Hindlimb muscle (tissue), 1 donor: ENCODE measurements around the gene OR2J2. TPM values are rescaled to one million over a fixed set of nuclear protein-coding genes. Genes with fewer than 3 reads are reported as not detected.
"Not testable (repeated sequence)": the region's sequence is repeated elsewhere in the genome, so short reads cannot be mapped to it uniquely, and the experiment has no call there.

Experiments used
- DNase-seq: peaks from one replicate; pipeline ENCODE4 v3.0.0-alpha.2; 2013
- polyA plus RNA-seq: library from polyadenylated mRNA; unstranded; fragments of 120-200 nt; gene quantifications from one replicate; pipeline ENCODE4 v1.2.1, GENCODE V29; 2013; ENCODE audit not compliant: insufficient read length

The OR2J2 gene
- polyA plus RNA-seq: not detected

DNA sequence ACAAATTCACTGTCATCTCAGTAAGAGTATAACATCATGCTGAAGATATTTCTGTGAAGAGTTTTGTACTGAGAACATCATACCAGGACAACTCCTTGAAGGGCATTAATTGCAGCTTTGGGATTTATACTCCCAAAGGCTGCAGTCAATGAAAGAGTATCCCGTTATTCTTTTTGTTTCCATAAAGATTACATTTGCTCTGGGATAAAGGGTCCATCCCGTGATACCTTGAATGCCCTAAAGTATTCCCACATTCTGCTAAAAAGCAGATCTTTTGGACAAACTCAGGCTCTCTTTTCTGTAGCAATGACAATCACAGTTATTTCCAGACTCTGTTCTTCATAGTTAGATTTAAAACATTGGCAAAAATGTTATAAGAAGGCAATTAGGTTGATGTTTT is at the start of gene OR2J2:
TSS of gene OR2J2 (plus strand) at position 301 of the 400 bp plus-strand sequence. CDS start 2,729 bp downstream, outside the sequence.
- not testable (repeated sequence) for DNase-seq

DNA sequence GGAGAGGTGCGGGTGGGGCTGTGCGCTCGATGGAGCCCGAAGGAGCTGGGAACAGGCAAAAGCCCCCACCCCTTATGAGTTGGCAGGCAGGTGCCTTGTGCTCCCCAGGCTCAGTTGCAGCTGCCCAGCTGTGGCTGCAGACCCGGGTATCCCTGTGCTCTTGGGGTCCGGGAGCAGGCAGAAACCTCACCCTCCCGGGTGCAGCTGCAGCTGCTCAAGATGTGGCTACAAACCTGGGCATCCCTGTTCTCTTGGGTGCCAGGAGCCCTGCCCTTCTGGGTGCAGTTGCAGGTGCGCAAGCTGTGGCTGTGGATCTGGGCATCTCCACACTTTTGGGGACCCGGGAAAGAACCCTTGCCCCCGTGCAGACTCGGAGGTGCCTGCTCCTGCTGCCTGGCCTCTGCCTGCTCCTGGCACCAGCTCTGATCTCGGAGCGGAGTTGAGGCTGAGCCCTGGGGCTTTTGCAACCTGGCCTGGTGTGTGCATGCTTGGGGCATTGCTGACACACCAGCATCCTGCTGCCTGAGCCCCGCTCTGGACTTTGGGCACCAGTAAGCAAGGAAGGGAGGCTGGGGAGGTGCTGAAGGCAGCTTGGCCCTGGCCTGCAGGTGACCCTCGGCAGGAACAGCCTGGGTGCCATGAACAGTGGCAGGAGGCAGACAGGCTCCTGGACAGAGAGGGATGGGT is 41.2 kb upstream of the OR2J2 start:
- DNase-seq: no peak

DNA sequence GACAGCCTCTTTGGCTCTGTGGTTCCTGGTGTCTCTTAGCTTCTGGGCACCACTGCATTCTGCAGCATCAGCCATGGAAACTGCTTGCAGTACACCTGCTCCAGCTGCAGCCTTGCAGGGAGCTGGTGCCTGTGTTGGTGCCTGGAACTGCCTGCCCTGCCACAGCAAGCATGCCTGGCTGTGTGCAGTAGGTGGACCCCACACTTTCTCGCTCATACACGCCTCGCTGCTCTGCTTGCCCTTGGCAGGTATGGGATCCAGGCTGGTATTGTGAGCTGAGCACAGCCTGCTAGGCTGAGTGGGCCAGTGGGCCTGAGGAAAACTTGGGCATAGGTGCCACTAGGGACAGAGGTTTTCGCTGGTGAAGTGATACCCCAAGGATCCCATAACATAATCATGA is 40.1 kb upstream of the OR2J2 start:
- no peak for DNase-seq

DNA sequence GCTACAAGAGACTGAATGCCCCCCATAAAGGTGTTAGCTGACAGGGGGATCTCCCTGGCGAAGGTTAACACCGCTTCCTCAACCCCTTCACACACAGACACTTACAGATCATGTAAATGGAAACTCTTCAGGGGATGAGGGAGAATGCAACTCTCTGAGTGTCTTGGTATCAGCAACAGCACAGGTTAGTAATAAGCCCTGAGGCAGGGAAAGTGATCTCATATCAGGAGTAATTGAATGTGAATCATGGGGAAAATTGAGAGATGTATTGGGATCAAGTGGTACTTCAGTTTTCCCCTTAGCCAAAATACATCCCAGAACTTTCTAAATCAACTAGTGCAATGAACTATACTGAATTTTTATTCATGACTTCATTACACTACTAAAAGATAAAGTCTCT is 39.0 kb upstream of the OR2J2 start:
- DNase-seq: no peak

DNA sequence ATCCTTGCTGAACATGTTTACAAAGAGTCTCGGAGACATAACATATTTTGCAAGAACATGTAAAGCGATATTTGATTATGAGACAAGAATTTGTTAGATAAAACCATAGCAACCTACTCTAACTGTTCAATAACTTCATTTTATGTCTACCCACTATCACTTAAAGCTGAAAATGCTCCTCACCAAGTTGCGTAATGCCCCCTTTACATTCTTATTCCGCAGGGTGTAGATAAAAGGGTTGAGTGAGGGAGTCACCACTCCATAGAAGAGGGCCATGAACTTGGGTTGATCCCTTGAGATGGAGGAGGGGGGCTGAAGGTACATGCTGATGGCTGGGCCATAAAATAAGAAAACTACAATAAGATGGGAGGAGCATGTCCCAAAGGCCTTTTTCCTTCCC is 33.0 kb upstream of the OR2J2 start:
- DNase-seq: no peak

DNA sequence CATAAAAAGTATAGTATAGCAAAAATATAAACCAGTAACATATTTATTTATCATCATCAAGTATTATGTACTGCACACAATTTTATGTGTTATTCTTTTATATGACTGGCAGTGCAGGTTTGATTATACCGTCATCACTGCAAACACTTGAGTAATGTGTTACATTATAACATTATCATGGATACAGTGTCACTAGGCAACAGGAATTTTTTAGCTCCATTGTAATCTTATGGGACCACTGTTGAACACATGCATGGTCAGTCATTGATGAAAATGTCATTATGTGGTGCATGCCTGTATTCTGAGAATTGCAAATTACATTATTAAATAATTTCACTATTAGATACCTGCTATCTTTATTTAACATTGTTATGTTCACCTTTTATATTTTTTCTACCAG is 29.1 kb upstream of the OR2J2 start:
- no peak for DNase-seq

DNA sequence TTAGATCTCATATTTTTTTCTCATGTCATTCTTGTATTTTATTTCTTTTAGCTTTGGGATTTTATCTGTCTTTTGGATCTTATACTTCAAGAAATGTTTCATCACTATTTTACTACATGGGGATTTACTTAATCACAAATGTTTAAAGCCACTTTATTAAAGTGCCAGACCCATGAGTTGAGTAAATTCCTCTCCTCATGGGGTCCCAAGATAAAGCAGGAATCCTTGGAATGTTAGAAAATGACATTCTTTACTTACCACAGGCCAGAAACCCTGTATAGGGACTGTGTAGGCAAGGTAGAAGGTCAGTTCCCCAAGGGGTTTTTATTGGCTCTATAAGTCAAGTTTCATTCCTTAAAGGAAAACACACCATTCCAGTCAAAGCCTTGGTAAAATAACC is 28.4 kb upstream of the OR2J2 start:
- DNase-seq: no peak

DNA sequence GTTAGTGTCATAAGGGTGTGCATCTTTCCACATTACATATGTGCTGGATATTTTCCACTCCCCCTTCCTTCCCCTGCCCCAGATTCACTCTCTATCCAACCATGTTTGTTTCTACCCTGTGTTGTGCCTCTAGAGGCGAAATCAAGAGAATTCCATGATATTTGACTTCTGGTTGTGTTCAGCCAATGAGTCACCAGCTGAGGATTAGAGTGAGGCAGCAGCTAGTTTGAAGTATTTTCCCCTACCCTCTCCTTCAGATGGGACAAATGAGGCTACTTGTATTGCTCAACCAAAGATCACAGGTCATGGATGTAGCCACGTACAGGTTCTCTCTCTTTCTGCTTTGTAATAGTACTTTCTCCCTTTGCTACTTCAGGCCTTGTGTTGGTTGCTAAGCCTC is 24.5 kb upstream of the OR2J2 start:
- DNase-seq: no peak

DNA sequence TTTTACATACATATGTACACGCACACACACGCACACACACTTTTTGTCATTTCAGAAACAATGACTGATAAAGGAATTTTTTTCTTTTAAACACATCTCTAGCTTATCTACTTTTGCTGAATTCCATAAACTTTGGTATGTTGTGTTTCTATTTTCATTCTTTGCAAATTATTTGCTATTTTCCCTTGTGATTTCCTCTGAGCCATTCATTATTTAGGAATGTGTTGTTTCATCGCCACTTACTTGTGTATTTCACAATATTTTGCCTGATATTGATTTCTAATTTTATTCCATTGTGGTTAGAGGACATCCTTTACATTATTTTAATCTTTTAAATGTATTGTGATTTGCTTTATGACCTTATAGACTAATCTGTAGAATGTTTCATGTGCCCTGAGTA is 23.6 kb upstream of the OR2J2 start:
- no peak for DNase-seq

DNA sequence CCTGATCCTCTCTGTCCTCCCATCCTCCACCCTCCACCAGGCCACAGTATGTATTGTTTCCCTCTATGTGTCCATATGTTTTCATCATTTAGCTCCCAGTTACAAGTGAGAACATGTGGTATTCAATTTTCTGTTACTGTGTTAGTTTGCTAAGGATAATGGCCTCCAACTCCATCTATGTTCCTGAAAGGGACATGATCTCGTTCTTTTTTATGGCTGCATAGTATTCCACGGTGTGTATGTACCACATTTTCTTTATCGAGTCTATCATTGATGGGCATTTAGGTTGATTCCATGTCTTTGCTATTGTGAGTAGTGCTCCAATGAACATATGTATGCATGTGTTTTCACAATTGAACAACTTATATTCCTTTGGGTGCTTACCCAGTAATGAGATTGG is 21.3 kb upstream of the OR2J2 start:
- not testable (repeated sequence) for DNase-seq

DNA sequence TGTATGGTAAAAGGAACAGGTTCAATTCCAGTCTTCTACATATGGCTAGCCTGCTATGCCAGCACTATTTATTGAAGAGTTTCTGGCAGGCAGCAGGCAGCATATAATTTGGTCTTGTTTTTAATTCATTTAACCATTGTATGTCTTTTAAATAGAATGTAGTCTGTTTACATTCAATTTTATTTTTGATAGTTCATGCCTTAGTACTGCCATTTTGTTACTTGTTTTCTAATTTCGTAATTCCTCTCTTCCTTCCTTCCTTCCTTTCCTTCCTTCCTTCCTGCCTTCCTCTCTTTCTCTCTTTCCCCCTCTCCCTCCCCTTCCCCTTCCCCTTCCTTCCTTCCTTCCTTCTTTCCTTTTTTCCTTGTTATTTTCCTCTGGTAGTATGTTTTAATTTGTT is 17.6 kb upstream of the OR2J2 start:
- no peak for DNase-seq

DNA sequence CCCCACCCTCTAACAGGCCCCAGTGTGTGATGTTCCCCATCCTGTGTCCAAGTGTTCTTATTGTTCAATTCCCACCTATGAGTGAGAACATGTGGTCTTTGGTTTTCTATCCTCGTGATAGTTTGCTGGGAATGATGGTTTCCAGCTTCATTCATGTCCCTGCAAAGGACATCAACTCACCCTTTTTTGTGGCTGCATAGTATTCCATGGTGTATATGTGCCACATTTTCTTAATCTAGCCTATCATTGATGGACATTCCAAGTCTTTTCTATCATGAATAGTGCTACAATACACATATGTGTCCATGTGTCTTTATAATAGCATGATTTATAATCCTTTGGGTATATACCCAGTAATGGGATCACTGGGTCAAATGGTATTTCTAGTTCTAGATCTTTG is 15.5 kb upstream of the OR2J2 start:
- DNase-seq: not testable (repeated sequence)

DNA sequence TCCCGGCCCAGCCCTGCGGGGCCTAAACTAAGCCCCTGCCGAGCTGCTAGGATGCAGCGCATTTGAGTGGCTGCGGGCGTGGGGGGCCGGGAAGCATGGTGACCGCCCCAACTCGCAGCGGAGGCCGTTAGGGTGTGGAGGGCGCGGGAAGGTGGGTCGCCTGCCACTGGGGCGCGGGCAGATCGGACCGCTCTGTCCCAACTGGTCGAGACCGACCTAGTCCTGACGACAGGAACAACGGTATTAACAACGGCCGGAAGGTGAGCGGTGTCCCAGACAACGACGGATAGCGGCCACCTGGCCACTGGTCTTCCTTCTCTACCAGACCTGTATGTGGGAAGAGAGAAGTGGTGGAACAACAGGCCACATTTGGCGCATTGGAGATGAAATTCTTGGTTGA is 10.8 kb upstream of the OR2J2 start:
- DNase-seq: not testable (repeated sequence)

DNA sequence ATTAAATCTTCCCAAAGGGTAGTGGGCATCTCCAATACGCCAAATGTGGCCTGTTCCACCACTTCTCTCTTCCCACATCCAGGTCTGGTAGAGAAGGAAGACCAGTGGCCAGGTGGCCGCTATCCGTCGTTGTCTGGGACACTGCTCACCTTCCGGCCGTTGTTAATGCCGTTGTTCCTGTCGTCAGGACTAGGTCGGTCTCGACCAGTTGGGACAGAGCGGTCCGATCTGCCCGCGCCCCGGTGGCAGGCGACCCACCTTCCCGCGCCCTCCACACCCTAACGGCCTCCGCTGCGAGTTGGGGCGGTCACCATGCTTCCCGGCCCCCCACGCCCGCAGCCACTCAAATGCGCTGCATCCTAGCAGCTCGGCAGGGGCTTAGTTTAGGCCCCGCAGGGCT is 5.1 kb upstream of the OR2J2 start:
- not testable (repeated sequence) for DNase-seq

DNA sequence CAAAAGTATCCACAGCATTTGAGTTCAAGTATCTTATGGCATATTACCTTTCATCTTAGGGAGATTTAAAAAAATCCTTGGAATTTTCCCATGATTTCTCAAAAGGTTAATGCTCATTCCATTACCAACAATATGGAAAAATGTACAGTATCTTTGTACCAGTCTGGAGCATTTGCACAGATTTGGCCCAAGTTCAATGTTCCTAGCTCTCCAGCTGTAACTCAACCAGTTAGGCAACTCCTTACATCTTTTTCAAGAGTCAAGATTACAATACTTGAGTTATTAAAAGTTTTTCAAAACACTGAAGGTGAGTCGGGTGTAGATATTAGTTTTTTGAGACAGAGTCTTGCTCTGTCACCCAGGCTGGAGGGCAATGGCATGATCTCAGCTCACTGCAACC is 1.0 kb downstream of the OR2J2 start:
- no peak for DNase-seq

DNA sequence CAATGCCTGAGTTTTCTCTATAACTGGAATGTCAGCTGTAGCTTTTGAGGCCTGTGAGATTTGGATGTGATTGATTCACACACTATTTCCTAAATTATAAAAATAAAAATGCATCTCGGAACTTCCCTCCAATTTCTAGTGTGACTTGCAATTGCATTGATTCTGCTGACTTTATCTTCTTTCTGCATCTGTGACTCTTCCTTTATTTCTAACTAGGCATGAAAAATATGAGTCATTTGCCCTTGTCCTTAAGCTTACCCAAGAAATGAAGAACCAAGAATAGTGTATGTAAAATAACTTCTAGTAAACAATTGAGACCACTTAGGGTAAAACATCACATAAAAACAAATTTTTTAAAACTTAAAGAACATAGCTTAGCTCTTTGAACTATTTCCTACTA is 12.9 kb downstream of the OR2J2 start:
- DNase-seq: no peak

DNA sequence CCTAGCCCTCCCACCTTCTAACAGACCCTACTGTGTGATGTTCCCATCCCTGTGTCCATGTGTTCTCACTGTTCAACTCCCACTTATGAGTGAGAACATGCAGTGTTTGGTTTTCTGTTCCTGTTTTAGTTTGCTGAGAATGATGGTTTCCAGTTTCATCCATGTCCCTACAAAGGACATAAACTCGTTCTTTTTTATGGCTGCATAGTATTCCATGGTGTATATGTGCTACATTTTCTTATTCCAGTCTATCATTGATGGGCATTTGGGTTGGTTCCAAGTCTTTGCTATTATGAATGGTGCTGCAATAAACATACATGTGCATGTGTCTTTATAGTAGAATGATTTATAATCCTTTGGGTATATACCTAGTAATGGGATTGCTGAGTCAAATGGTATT is 18.0 kb downstream of the OR2J2 start:
- not testable (repeated sequence) for DNase-seq

DNA sequence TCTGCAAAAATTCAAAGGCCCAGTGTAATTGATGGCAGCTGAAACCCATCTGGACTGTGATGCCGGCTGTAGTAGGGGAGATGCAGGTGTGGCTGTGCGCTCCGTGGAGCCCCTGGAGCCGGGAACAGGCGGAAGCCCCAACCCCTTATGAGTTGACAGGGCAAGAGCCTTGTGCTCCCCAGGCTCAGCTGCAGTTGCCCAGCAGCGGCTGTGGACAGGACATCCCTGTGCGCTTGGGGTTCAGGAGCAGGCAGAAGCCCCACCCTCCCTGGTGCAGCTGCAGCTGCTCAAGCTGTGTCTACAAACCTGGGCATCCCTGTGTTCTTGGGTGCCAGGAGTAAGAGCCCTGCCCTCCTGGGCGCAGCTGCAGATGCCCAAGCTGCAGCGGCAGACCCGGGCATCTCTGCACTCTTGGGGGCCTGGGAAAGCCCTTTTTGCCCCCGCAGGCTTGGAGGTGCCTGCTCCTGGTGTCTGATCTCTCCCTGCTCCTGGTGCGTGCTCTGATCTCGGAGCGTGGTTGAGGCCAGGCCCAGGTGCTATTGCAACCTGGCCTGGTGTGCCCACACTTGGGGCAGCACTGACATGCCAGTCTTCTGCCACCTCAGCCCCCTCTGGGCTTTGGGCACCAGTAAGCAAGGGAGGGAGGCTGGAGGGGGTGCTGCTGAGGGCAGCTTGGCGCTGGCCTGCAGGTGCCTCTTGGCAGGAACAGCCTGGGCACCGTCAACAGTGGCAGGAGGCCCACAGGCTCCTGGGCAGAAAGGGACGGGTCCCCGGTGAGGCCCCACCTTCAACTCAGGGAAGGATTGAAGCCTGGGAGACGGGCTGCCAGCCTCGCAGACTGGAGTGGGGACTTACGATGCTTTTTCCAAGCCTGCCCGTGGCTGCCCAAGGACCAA is 30.3 kb downstream of the OR2J2 start:
- no peak for DNase-seq

DNA sequence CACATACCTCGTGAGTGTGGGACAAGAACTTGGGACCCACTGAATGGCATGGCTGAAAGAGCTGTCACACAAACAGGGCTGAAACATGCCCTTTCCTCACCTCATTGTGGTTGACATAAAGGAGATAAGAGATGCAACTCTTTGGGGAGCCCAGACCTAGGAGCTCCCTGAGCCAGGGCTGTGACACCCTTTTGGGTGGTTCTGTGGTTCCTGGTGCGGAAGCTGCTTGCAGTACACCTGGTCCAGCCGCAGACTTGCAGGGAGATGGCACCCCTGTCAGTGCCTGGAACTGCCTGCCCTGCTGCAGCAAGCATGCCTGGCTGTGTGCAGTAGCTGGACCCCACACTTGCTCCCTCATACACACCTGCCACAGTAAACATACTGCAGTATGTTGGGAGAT is 31.3 kb downstream of the OR2J2 start:
- no peak for DNase-seq

DNA sequence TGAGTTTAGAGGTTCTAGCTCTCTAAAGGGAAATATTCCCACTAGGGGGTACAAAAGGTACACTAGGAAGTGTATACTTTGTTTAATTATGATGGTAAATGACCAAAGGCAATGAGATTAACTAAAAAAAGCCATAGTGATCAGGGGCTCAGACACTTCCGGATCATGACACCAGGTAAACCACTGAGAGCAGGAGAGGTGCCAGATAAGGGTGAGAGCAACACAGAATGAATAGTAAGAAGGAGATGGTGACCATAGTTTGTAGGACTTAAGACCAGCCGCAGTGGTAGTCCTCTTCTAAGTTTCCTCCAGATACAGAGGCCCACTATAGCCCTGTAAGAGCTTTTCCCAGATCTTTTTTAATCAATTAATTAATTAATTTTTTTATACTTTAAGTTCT is 40.8 kb downstream of the OR2J2 start:
- DNase-seq: no peak

DNA sequence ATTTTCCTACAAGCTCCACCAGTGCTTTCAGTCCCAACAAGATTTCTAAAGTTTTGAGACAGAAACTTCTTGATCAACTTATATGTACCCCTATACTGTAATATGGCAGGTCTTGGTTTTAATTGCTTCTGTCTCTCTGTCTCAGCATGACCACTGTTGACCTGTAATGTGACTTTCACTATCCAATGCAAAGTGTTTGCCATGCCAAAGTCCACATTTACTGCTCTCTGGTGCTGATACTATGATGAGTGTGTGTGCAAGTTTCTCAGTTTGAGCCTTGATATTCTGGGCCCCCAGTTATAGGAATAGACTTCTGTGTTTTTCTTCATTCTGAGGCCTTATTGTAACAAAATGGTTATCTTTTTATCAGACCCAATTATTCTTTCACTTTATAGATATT is 45.8 kb downstream of the OR2J2 start:
- no peak for DNase-seq

DNA sequence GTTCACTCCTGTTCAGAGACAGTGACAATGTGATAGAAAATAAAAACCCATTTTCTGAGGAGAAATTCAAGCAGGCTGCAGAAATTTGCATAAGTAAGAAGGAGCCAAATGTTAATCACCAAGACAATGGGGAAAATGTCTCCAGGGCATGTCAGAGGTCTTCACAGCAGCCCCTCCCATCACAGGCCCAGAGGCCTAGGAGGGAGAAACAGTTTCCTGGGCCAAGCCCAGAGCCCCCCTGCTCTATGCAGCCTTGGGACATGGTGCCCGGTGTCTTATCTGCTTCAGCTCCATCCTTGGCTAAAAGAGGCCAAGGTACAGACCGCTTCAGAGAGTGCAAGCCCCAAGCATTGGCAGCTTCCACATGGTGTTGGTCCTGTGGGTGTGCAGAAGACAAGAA is 46.5 kb downstream of the OR2J2 start:
- DNase-seq: not testable (repeated sequence)

DNA sequence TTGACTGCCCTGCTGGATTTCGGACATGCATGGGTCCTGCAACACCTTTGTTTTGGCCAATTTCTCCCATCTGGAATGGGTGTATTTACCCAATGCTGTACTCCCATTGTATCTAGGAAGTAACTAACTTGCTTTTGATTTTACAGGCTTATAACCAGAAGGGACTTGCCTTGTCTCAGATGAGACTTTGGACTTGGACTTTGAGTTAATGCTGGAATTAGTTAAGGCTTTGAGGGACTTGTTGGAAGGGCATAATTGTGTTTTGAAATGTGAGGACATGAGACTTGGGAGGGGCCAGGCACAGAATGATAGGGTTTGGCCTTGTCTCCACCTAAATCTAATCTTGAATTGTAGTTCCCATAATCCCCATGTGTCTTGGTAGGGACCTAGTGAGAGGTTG is 47.3 kb downstream of the OR2J2 start:
- not testable (repeated sequence) for DNase-seq
